Skeletal muscle tissue (tissue), 4 donors: ENCODE measurements around the gene FTL. TPM values are rescaled to one million over a fixed set of nuclear protein-coding genes. Genes with fewer than 3 reads are reported as not detected.

Source experiments
- H3K27ac ChIP-seq: one replicate; pipeline ENCODE4 v1.7.0; 2013; ENCODE audit warnings: mild to moderate bottlenecking, low read depth, low read length, inconsistent platforms
- H3K27me3 ChIP-seq, 3 donors: one replicate each; pipeline ENCODE4 v1.7.0; 2013; ENCODE audit warnings: low read length in 3 of 3; ENCODE audit not compliant: control insufficient read depth in 3 of 3, insufficient read depth in 3 of 3
- H3K36me3 ChIP-seq, 3 donors: one replicate each; pipeline ENCODE4 v1.7.0; 2013; ENCODE audit warnings: low read length in 3 of 3; ENCODE audit not compliant: control insufficient read depth in 3 of 3, insufficient read depth in 3 of 3
- H3K4me1 ChIP-seq, 3 donors: one replicate each; pipeline ENCODE4 v1.7.0; 2013; ENCODE audit warnings: low read length in 3 of 3, mild to moderate bottlenecking in 3 of 3; ENCODE audit not compliant: control insufficient read depth in 3 of 3, insufficient read depth in 3 of 3
- H3K4me3 ChIP-seq, 3 donors: one replicate each; pipeline ENCODE4 v1.7.0; 2013; ENCODE audit warnings: low read length in 3 of 3
- H3K9ac ChIP-seq, 3 donors: one replicate each; pipeline ENCODE4 v1.7.0; 2013; ENCODE audit warnings: low read length in 3 of 3, mild to moderate bottlenecking in 3 of 3, moderate library complexity in 2 of 3, low read depth in 1 of 3
- H3K9me3 ChIP-seq, 3 donors: one replicate each; pipeline ENCODE4 v1.7.0; 2013; ENCODE audit warnings: low read length in 3 of 3; ENCODE audit not compliant: control insufficient read depth in 3 of 3
- total RNA-seq: library from RNA; depleted of rRNA; stranded (reverse); fragments of >200 nt; gene quantifications from one replicate; pipeline ENCODE4 v1.2.3, GENCODE V29; 2014
- donor health status: Osteomylitis.

FTL gene
- total RNA-seq, 1 donor from 2014 or later: 470 TPM

- Histone ChIP-seq H3K27ac (peak overlapping the region; percentile 91), H3K4me3 (peak overlapping the region; percentile 56 to 75 (median 70)), H3K9me3 (no peaks in the 10 kb centered on the region), H3K27me3 (no peaks in the 10 kb centered on the region), H3K9ac (peak overlapping the region; percentile 67 to 83 (median 69)), H3K4me1 (peaks cover 51 to 61% (median 58%) of the 10 kb centered on the region in 3 donors), H3K36me3 (peaks cover 25 to 31% (median 31%) of the 10 kb centered on the region in 3 donors)
Measured at GRCh38 chr19:48964205-48965039, 687 bp upstream of the FTL start.

GRCh38 chr19:48965806-48966540 is 864 bp downstream of the FTL start:
- Histone ChIP-seq H3K36me3 (peaks cover 40 to 46% (median 46%) of the 10 kb centered on the region in 3 donors), H3K27ac (peak overlapping the region; percentile 90), H3K4me1 (peaks cover 56 to 74% (median 68%) of the 10 kb centered on the region in 3 donors), H3K27me3 (no peaks in the 10 kb centered on the region), H3K4me3 (peak overlapping the region; percentile 95 to 99 (median 99)), H3K9me3 (no peaks in the 10 kb centered on the region), H3K9ac (peak overlapping the region; percentile 86 to 99 (median 96))

- Histone ChIP-seq H3K4me3 (peak overlapping the region; percentile 95 to 99 (median 99)), H3K36me3 (peaks cover 42 to 49% (median 47%) of the 10 kb centered on the region in 3 donors), H3K9ac (peak overlapping the region; percentile 86 to 99 (median 96)), H3K4me1 (peaks cover 56 to 76% (median 70%) of the 10 kb centered on the region in 3 donors), H3K9me3 (no peaks in the 10 kb centered on the region), H3K27me3 (no peaks in the 10 kb centered on the region), H3K27ac (peak overlapping the region; percentile 90)
Measured at GRCh38 chr19:48966541-48967345, 1.6 kb downstream of the FTL start.

GRCh38 chr19:48967346-48968178 is 2.5 kb downstream of the FTL start:
- Histone ChIP-seq H3K9ac (peak overlapping the region in 1 of 3 donors; percentile 99), H3K27ac (peak overlapping the region; percentile 90), H3K36me3 (peaks cover 42 to 51% (median 49%) of the 10 kb centered on the region in 3 donors)

GRCh38 chr19:48968179-48968661 is 3.1 kb downstream of the FTL start:
- H3K4me3 ChIP-seq: no peak overlapping the region
- H3K9me3 ChIP-seq: no peaks in the 10 kb centered on the region
- H3K27ac ChIP-seq: peak overlapping the region; percentile 90
- H3K4me1 ChIP-seq: peaks cover 51 to 67% (median 61%) of the 10 kb centered on the region in 3 donors
- H3K36me3 ChIP-seq: peaks cover 47 to 54% (median 51%) of the 10 kb centered on the region in 3 donors
- H3K27me3 ChIP-seq: no peaks in the 10 kb centered on the region
- H3K9ac ChIP-seq: peak overlapping the region in 1 of 3 donors; percentile 50

More at GRCh38 chr19:48967346-48968178, 2.5 kb downstream of the FTL start:
- Histone ChIP-seq H3K4me3 (peak overlapping the region in 2 of 3 donors; percentile 95 to 99), H3K4me1 (peaks cover 53 to 70% (median 64%) of the 10 kb centered on the region in 3 donors), H3K9me3 (no peaks in the 10 kb centered on the region), H3K27me3 (no peaks in the 10 kb centered on the region)

- peaks cover 50 to 56% (median 54%) of the 10 kb centered on the region in 3 donors for H3K36me3 ChIP-seq
- peaks cover 47 to 61% (median 55%) of the 10 kb centered on the region in 3 donors for H3K4me1 ChIP-seq
- peak overlapping the region; percentile 90 for H3K27ac ChIP-seq
Measured at GRCh38 chr19:48968813-48969218, 3.7 kb downstream of the FTL start.

GRCh38 chr19:48969276-48970138 is 4.4 kb downstream of the FTL start:
- Histone ChIP-seq H3K27ac (peak overlapping the region; percentile 90), H3K27me3 (no peaks in the 10 kb centered on the region), H3K4me3 (no peak overlapping the region), H3K36me3 (peaks cover 57 to 63% (median 61%) of the 10 kb centered on the region in 3 donors), H3K4me1 (peaks cover 41 to 54% (median 48%) of the 10 kb centered on the region in 3 donors), H3K9me3 (no peaks in the 10 kb centered on the region), H3K9ac (peak overlapping the region in 1 of 3 donors; percentile 33)

More at GRCh38 chr19:48968813-48969218, 3.7 kb downstream of the FTL start:
- peak overlapping the region in 1 of 3 donors; percentile 50 for H3K9ac ChIP-seq
- no peaks in the 10 kb centered on the region for H3K27me3 ChIP-seq
- no peak overlapping the region for H3K4me3 ChIP-seq
- no peaks in the 10 kb centered on the region for H3K9me3 ChIP-seq

- Histone ChIP-seq H3K4me1 (peaks cover 38 to 51% (median 45%) of the 10 kb centered on the region in 3 donors), H3K36me3 (peaks cover 59 to 65% (median 64%) of the 10 kb centered on the region in 3 donors), H3K9ac (no peak overlapping the region), H3K4me3 (no peak overlapping the region), H3K27ac (no peak overlapping the region), H3K27me3 (no peaks in the 10 kb centered on the region), H3K9me3 (no peaks in the 10 kb centered on the region)
Measured at GRCh38 chr19:48970139-48970766, 5.1 kb downstream of the FTL start.
